GM12878 (cell line): ENCODE results near the gene OTOGL. TPM values are rescaled to one million over a fixed set of nuclear protein-coding genes. Genes with fewer than 3 reads are reported as not detected.

Experiments
- ATAC-seq: fragments of 200-7000 bp; cut with Tn5 transposase; 3 replicates; pipeline ENCODE4 v1.9.1; 2020; ENCODE audit warnings: mild to moderate bottlenecking, moderate library complexity
- BruUV-seq: library from RNA; stranded (reverse); fragments of 400-500 nt; replicated peaks from 2 replicates; lab custom pipeline; 2021; lab: Mats Ljungman, UMichigan
- CTCF ChIA-PET: fragments of 300-600 bp; sonication (Branson Sonifier 250); formaldehyde crosslinking; extraction: SDS; loops from one replicate; lab custom pipeline; 2021; ENCODE audit warnings: inconsistent platforms; lab: Yijun Ruan, JAX
- POLR2A ChIA-PET: fragments of 350-600 bp; formaldehyde crosslinking; extraction: SDS; loops from one replicate; lab custom pipeline; 2021; ENCODE audit warnings: inconsistent platforms; lab: Charles Lee
- RAD21 ChIA-PET: fragments of 300-600 bp; sonication (Branson Sonifier 250); formaldehyde crosslinking; loops from one replicate; lab custom pipeline; 2023; ENCODE audit warnings: antibody characterized with exemption; ENCODE audit not compliant: unreplicated experiment; lab: Charles Lee
- SMC1A ChIA-PET: fragments of 300-600 bp; sonication (Branson Sonifier 250); formaldehyde crosslinking; loops from one replicate; lab custom pipeline; 2023; ENCODE audit not compliant: unreplicated experiment, uncharacterized antibody; lab: Charles Lee
- DNase-seq: peaks from one replicate; pipeline ENCODE4 v3.0.0-alpha.2; 2011; ENCODE audit warnings: low read depth, low spot score
- FAIRE-seq: peaks from 3 replicates; lab custom pipeline; 2011; peaks lifted over from hg19 to GRCh38; lab: Jason Lieb, UNC
- H2AFZ ChIP-seq: 2 replicates; pipeline ENCODE4 v1.6.0; 2011; ENCODE audit warnings: low read depth, low read length, control low read depth; ENCODE audit not compliant: control insufficient read depth
- H3K27ac ChIP-seq: 2 replicates; pipeline ENCODE4 v1.5.1; 2011; ENCODE audit warnings: control low read depth; ENCODE audit not compliant: control insufficient read depth, insufficient read depth
- H3K27me3 ChIP-seq, 2 experiments: replicated peaks in 1 of 2; 2 replicates each; pipeline versions ENCODE4 v1.6.0 to v1.6.1; 2011; ENCODE audit warnings: low read length in 1 of 2; ENCODE audit not compliant: control insufficient read depth in 2 of 2, insufficient read depth in 2 of 2
- H3K36me3 ChIP-seq, 2 experiments: 2 replicates each; pipeline ENCODE4 v1.5.1; 2011; ENCODE audit warnings: low read length in 1 of 2; ENCODE audit not compliant: control insufficient read depth in 2 of 2, insufficient read depth in 2 of 2
- H3K4me1 ChIP-seq: 2 replicates; pipeline ENCODE4 v1.6.1; 2011; ENCODE audit warnings: mild to moderate bottlenecking, low read length, moderate library complexity, mixed read lengths; ENCODE audit not compliant: control insufficient read depth, insufficient read depth
- H3K4me2 ChIP-seq: 2 replicates; pipeline ENCODE4 v1.6.0; 2011; ENCODE audit warnings: control low read depth; ENCODE audit not compliant: control insufficient read depth, insufficient read depth
- H3K4me3 ChIP-seq: fragments of 200-600 bp; sonication (generic); 2 replicates; pipeline ENCODE4 v1.5.1; 2016
- H3K79me2 ChIP-seq: 2 replicates; pipeline ENCODE4 v1.6.0; 2011; ENCODE audit warnings: low read length; ENCODE audit not compliant: control insufficient read depth, insufficient read depth
- H3K9ac ChIP-seq: 2 replicates; pipeline ENCODE4 v1.8.0; 2011; ENCODE audit warnings: low read length, control low read depth, mixed read lengths; ENCODE audit not compliant: control insufficient read depth, insufficient read depth
- H3K9me3 ChIP-seq: replicated peaks from 3 replicates; pipeline ENCODE4 v1.5.1; 2011; ENCODE audit warnings: mild to moderate bottlenecking, low read length; ENCODE audit not compliant: control insufficient read depth, insufficient read depth
- H4K20me1 ChIP-seq: 2 replicates; pipeline ENCODE4 v1.6.0; 2011; ENCODE audit not compliant: control insufficient read depth, insufficient read depth
- ASH2L ChIP-seq: fragments of 300-600, 200-600 bp; sonication (generic); IDR thresholded peaks from 2 replicates; pipeline ENCODE4 v1.6.1; 2017; ENCODE audit warnings: low read depth, mild to moderate bottlenecking, borderline replicate concordance
- BCL11A ChIP-seq: IDR thresholded peaks from 2 replicates; pipeline ENCODE4 v1.6.1; 2011; ENCODE audit warnings: low read depth, low read length
- GABPA ChIP-seq: IDR thresholded peaks from 2 replicates; pipeline ENCODE4 v1.6.1; 2014; ENCODE audit warnings: antibody characterized with exemption, low read depth, mild to moderate bottlenecking, inconsistent platforms
- KAT2A ChIP-seq: conservative IDR thresholded peaks from 2 replicates; pipeline ENCODE4 v1.6.1; 2011; ENCODE audit warnings: low read depth, low read length; ENCODE audit not compliant: control insufficient read depth
- MEF2B ChIP-seq: fragments of 450-650 bp; IDR thresholded peaks from 2 replicates; pipeline ENCODE4 v1.6.1; 2018; ENCODE audit warnings: mild to moderate bottlenecking, moderate library complexity; ENCODE audit not compliant: partially characterized antibody, poor library complexity, severe bottlenecking
- MTA2 ChIP-seq: fragments of 450-650 bp; IDR thresholded peaks from 2 replicates; pipeline ENCODE4 v1.6.1; 2016; ENCODE audit warnings: low read depth, mild to moderate bottlenecking, moderate library complexity
- RAD21 ChIP-seq: IDR thresholded peaks from 2 replicates; pipeline ENCODE4 v1.6.1; 2011; ENCODE audit warnings: mild to moderate bottlenecking, low read depth, low read length, moderate library complexity; ENCODE audit not compliant: insufficient read depth
- TCF3 ChIP-seq: IDR thresholded peaks from 2 replicates; pipeline ENCODE4 v1.6.1; 2012; ENCODE audit warnings: low read depth, mild to moderate bottlenecking, low read length, borderline replicate concordance; ENCODE audit not compliant: insufficient read depth
- YBX1 ChIP-seq: fragments of 450-650 bp; IDR thresholded peaks from 2 replicates; pipeline ENCODE4 v1.6.1; 2016; ENCODE audit warnings: antibody characterized with exemption
- WGBS: methylation state at CpG from one replicate; pipeline ENCODE4 v1.1.6; 2016; ENCODE audit warnings: low lambda C conversion rate; ENCODE audit not compliant: insufficient replicate concordance, insufficient coverage; ENCODE audit errors: missing lambda C conversion rate; 5-methylcytosine and 5-hydroxymethylcytosine counted together
- in situ Hi-C: fragments of 300-500 bp; cut with MboI; formaldehyde crosslinking; loops from 9 replicates; pipeline ENCODE4 v1.14.3; 2018; ENCODE audit warnings: mixed read lengths
- intact Hi-C: fragments of 100-400 bp; cut with micrococcal nuclease; formaldehyde crosslinking; loops from one replicate; pipeline ENCODE4 v1.14.2; 2022; ENCODE audit not compliant: unreplicated experiment
- polyA plus RNA-seq, 11 experiments: library from polyadenylated mRNA; depleted of rRNA in 4 of 11; unstranded in 6 of 11; stranded (reverse) in 5 of 11; fragments of >200 nt; fragmentation: Nextera tagmentation in 4 of 11; fragmentation: Illumina TruSeq in 1 of 11; extraction: Ambion mirVana in 4 of 11; extraction: Trizol in 1 of 11; gene quantifications; 1 replicate in 1 of 11; 2 replicates in 10 of 11; pipeline versions ENCODE4 v1.2.1 to v1.2.3, GENCODE V29; 2011 to 2016; ENCODE audit warnings: inconsistent platforms in 2 of 11, missing spikeins in 2 of 11, low read depth in 1 of 11
- total RNA-seq, 4 experiments: library from RNA; depleted of rRNA in 3 of 4; stranded (reverse); fragments of >200 nt in 3 of 4; fragmentation: Illumina TruSeq in 1 of 4; extraction: Trizol in 1 of 4; gene quantifications; 2 replicates each; pipeline versions ENCODE4 v1.2.1 to v1.2.3, GENCODE V29; 2013 to 2021
- TF ChIP-seq, protein P1 (sequence below): fragments of 450-650 bp; formaldehyde crosslinking; IDR thresholded peaks from 2 replicates; pipeline ENCODE4 v1.4.0; 2022; ENCODE audit warnings: mild to moderate bottlenecking, moderate library complexity
- TF ChIP-seq, protein P2 (sequence below): fragments of 450-650 bp; conservative IDR thresholded peaks from 2 replicates; pipeline ENCODE4 v1.6.1; 2017; ENCODE audit warnings: mild to moderate bottlenecking, moderate library complexity

The OTOGL gene
- total and polyA plus RNA-seq, 10 of the 15 experiments (the other 5 are each of a cell fraction or from before 2014, with no cell fraction given) = 0.04 to 3.7 (median 0.27) TPM

DNA sequence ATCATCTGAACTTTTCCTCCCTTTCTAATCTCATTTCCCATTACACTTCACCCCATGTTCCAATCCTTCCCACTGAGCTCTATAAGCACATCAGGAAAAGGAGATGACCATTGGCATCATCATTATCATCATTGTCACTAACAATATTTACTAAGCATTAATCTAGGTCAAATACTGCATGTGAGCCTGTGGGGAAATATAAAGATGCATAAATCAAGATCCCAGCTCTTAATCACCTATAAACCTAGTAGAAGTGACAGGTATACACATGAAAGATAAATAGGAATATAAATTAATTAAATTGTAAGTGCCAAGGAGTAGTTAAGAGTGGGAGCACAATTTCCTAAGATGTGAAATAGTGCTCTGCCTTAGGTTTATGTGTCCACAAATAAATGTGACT, 100.6 kb downstream of the OTOGL start:
- ChIA-PET CTCF (interaction anchor here (0.8 to 10.1 kb wide), 4 partner anchors 10 to 77 kb away, joined by 3 to 134 read pairs (median 8); no protein-coding TSS in a partner anchor), SMC1A (interaction anchor here (1.4 to 3.3 kb wide), 3 partner anchors 13 to 70 kb away, joined by 3 to 11 read pairs (median 4); no protein-coding TSS in a partner anchor), RAD21 (interaction anchor here (2.9 kb wide), 1 partner anchor 70 kb away, joined by 10 read pairs; no protein-coding TSS in a partner anchor), POLR2A (no interaction called here)
- TF ChIP-seq MTA2 = no peak
- no peak for TF ChIP-seq TCF3
- H3K4me1 ChIP-seq = no peaks in the 10 kb centered on the region
- BruUV-seq = no TSS peak
- intact Hi-C loops = loop anchor here (5.0 to 10.0 kb wide), 3 partner anchors 212 to 565 kb away; no protein-coding TSS in a partner anchor
- in situ Hi-C loops = loop anchor here (10.0 kb wide), 1 partner anchor 575 kb away; no protein-coding TSS in a partner anchor
- no peaks in the 10 kb centered on the region for H3K27me3 ChIP-seq
- FAIRE-seq (no peak), DNase-seq (no peak), ATAC-seq (no peak)
- H3K79me2 ChIP-seq = no peaks in the 10 kb centered on the region
- no peak overlapping the region for H3K4me2 ChIP-seq
- H3K9ac ChIP-seq = no peak overlapping the region
- H3K27ac ChIP-seq = no peak overlapping the region
- no peaks in the 10 kb centered on the region for H4K20me1 ChIP-seq
- H3K36me3 ChIP-seq = no peaks in the 10 kb centered on the region
- no peak overlapping the region for H2AFZ ChIP-seq
- H3K4me3 ChIP-seq = no peak overlapping the region
- H3K9me3 ChIP-seq = no peaks in the 10 kb centered on the region

DNA sequence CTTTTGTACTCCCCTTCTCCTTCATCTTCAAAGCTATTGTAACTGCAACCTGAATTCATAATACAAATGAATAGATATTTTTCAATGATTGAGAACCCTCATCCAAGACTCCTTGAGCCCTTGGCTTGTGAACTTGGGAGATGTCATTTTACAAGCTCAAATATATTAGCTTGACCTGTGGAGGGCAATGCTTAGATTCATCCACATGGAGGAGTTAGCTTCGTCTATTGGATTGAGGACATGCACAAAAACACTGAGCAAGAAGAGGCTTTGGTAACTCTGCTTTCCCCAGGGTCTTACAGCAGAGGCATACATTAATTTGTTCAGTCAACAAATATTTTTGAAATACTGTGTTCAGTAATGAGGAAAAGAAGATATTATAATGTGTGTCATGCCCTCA, 101.1 kb downstream of the OTOGL start:
- no peak overlapping the region for H3K27ac ChIP-seq
- ChIA-PET SMC1A (interaction anchor here (1.4 to 3.3 kb wide), 3 partner anchors 13 to 69 kb away, joined by 3 to 11 read pairs (median 4); no protein-coding TSS in a partner anchor), RAD21 (interaction anchor here (0.6 to 2.9 kb wide), 2 partner anchors 22 to 70 kb away, joined by 3 to 10 read pairs; no protein-coding TSS in a partner anchor), CTCF (interaction anchor here (1.3 to 10.1 kb wide), 2 partner anchors 14 to 70 kb away, joined by 8 to 134 read pairs; no protein-coding TSS in a partner anchor), POLR2A (no interaction called here)
- H2AFZ ChIP-seq = no peak overlapping the region
- H3K27me3 ChIP-seq = no peaks in the 10 kb centered on the region
- no peaks in the 10 kb centered on the region for H4K20me1 ChIP-seq
- no peaks in the 10 kb centered on the region for H3K79me2 ChIP-seq
- no TSS peak for BruUV-seq
- WGBS = 0% methylated on average over 1 of the region's 1 CpG
- intact Hi-C loops (no loop called here), in situ Hi-C loops (loop anchor here (10.0 kb wide), 1 partner anchor 574 kb away; no protein-coding TSS in a partner anchor)
- no peak overlapping the region for H3K4me2 ChIP-seq
- no peak for FAIRE-seq
- H3K4me3 ChIP-seq = no peak overlapping the region
- ATAC-seq = no peak
- no peak for DNase-seq
- no peak overlapping the region for H3K9ac ChIP-seq
- no peaks in the 10 kb centered on the region for H3K9me3 ChIP-seq
- no peaks in the 10 kb centered on the region for H3K4me1 ChIP-seq
- H3K36me3 ChIP-seq = no peaks in the 10 kb centered on the region
- TF ChIP-seq BCL11A = no peak
- TF ChIP-seq GABPA = no peak
- no peak for TF ChIP-seq KAT2A
- TF ChIP-seq ASH2L = no peak
- TF ChIP-seq, protein P1, sequence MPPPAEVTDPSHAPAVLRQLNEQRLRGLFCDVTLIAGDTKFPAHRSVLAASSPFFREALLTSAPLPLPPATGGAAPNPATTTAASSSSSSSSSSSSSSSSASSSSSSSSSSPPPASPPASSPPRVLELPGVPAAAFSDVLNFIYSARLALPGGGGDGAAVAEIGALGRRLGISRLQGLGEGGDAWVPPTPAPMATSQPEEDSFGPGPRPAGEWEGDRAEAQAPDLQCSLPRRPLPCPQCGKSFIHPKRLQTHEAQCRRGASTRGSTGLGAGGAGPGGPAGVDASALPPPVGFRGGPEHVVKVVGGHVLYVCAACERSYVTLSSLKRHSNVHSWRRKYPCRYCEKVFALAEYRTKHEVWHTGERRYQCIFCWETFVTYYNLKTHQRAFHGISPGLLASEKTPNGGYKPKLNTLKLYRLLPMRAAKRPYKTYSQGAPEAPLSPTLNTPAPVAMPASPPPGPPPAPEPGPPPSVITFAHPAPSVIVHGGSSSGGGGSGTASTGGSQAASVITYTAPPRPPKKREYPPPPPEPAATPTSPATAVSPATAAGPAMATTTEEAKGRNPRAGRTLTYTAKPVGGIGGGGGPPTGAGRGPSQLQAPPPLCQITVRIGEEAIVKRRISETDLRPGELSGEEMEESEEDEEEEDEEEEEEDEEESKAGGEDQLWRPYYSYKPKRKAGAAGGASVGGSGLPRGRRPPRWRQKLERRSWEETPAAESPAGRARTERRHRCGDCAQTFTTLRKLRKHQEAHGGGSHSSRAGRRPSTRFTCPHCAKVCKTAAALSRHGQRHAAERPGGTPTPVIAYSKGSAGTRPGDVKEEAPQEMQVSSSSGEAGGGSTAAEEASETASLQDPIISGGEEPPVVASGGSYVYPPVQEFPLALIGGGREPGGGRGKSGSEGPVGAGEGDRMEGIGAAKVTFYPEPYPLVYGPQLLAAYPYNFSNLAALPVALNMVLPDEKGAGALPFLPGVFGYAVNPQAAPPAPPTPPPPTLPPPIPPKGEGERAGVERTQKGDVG = no peak
- no peak for TF ChIP-seq RAD21
- TF ChIP-seq MEF2B = no peak
- TF ChIP-seq YBX1 = no peak
- TF ChIP-seq, protein P2, sequence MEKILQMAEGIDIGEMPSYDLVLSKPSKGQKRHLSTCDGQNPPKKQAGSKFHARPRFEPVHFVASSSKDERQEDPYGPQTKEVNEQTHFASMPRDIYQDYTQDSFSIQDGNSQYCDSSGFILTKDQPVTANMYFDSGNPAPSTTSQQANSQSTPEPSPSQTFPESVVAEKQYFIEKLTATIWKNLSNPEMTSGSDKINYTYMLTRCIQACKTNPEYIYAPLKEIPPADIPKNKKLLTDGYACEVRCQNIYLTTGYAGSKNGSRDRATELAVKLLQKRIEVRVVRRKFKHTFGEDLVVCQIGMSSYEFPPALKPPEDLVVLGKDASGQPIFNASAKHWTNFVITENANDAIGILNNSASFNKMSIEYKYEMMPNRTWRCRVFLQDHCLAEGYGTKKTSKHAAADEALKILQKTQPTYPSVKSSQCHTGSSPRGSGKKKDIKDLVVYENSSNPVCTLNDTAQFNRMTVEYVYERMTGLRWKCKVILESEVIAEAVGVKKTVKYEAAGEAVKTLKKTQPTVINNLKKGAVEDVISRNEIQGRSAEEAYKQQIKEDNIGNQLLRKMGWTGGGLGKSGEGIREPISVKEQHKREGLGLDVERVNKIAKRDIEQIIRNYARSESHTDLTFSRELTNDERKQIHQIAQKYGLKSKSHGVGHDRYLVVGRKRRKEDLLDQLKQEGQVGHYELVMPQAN = no peak
